Gastrocnemius medialis (tissue), 4 donors: ENCODE data around the gene SLC26A4.

Source experiments
- POLR2A ChIP-seq, 2 donors: fragments of 450-650 bp; IDR thresholded peaks; one replicate each; pipeline ENCODE4 v1.6.1; 2017; ENCODE audit warnings: antibody characterized with exemption in 2 of 2, mild to moderate bottlenecking in 2 of 2, moderate library complexity in 2 of 2
- TF ChIP-seq, protein P1 (sequence below), 5 experiments: fragments of 450-650 bp in 3 of 5; fragments of 200-600 bp in 2 of 5; sonication (generic) in 2 of 5; IDR thresholded peaks in 4 of 5; conservative IDR thresholded peaks in 1 of 5; 1 replicate in 4 of 5; 2 replicates in 1 of 5; pipeline ENCODE4 v1.5.1; 2016 to 2019; ENCODE audit warnings: antibody characterized with exemption in 5 of 5, mild to moderate bottlenecking in 3 of 5, moderate library complexity in 3 of 5

DNA sequence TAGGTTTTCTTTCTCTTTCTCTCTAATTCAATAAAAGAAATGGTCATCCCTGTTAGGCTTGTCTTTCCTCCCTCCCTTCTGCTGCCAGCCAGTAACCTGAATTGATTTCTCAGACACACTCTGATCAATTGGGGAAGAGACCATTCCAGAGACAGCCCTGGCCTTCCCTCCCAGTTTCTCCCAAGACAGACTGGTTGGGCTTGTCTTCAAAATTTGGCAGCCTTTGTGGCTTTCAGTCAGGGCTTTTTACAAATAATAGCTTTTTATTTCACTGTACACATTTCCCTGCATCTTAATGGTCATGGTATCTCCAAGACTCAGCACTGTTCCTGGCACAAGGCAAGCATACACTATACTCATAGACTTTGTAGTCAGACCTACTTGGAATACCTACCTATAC lies 46.7 kb upstream of the SLC26A4 start:
- TF ChIP-seq POLR2A (IDR thresholded peaks at IDR 0.05) = no peak
- TF ChIP-seq, protein P1, sequence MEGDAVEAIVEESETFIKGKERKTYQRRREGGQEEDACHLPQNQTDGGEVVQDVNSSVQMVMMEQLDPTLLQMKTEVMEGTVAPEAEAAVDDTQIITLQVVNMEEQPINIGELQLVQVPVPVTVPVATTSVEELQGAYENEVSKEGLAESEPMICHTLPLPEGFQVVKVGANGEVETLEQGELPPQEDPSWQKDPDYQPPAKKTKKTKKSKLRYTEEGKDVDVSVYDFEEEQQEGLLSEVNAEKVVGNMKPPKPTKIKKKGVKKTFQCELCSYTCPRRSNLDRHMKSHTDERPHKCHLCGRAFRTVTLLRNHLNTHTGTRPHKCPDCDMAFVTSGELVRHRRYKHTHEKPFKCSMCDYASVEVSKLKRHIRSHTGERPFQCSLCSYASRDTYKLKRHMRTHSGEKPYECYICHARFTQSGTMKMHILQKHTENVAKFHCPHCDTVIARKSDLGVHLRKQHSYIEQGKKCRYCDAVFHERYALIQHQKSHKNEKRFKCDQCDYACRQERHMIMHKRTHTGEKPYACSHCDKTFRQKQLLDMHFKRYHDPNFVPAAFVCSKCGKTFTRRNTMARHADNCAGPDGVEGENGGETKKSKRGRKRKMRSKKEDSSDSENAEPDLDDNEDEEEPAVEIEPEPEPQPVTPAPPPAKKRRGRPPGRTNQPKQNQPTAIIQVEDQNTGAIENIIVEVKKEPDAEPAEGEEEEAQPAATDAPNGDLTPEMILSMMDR (IDR thresholded peaks at IDR 0.05 in 4 of 5, conservative IDR thresholded peaks at IDR 0.05 in 1 of 5) = no peak
